Upper lobe of left lung (tissue), 4 donors: ENCODE results near the gene MACROD2.

Experiments
- POLR2A ChIP-seq, 4 donors: fragments of 450-650 bp; IDR thresholded peaks; one replicate each; pipeline ENCODE4 v1.5.1; 2016 to 2017; ENCODE audit warnings: antibody characterized with exemption in 4 of 4, mild to moderate bottlenecking in 2 of 4
- POLR2AphosphoS5 ChIP-seq, 2 donors: sonication (generic); formaldehyde crosslinking; IDR thresholded peaks; one replicate each; pipeline ENCODE4 v1.5.1; 2017; ENCODE audit warnings: antibody characterized with exemption in 2 of 2
- TF ChIP-seq, protein P1 (sequence below), 6 experiments: fragments of 450-650 bp in 4 of 6; fragments of 200-600 bp in 2 of 6; sonication (generic) in 2 of 6; IDR thresholded peaks; one replicate each; pipeline ENCODE4 v1.5.1; 2016 to 2019; ENCODE audit warnings: antibody characterized with exemption in 6 of 6

DNA sequence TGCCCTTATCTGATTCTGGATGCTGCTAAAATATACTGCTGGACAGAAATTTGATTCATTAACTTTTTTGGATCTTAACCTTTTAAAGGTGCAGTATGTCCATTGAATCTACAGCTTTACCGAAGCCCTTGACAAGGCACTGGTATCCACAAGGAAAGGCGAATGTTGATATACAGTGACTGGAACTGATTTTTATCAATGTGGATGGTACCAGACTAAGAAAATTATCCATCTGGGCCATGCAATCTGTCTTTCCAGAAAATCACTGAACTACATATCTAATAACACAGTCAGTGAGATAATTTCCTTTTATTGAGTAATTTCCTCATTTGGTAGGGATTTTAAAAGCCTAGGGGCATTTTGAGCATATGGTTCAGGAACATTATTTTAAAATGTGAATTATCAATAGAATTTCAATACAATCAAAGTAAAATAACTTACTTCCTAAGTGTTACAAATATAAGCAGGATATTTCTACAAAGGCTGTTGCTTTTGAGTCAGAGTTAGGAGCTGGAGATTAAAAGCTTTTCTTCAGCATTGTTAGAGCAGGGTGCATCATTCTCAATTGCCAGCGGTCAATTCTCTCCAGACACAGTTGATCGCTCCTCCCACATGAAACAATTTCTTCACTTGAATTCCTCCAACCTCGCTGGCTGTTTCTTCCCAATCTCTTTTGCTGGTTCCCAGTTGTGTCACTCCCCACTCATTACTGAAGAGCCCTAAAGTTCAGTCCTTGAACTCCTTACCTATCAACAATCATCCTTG, 927.4 kb downstream of the MACROD2 start:
- TF ChIP-seq, protein P1, sequence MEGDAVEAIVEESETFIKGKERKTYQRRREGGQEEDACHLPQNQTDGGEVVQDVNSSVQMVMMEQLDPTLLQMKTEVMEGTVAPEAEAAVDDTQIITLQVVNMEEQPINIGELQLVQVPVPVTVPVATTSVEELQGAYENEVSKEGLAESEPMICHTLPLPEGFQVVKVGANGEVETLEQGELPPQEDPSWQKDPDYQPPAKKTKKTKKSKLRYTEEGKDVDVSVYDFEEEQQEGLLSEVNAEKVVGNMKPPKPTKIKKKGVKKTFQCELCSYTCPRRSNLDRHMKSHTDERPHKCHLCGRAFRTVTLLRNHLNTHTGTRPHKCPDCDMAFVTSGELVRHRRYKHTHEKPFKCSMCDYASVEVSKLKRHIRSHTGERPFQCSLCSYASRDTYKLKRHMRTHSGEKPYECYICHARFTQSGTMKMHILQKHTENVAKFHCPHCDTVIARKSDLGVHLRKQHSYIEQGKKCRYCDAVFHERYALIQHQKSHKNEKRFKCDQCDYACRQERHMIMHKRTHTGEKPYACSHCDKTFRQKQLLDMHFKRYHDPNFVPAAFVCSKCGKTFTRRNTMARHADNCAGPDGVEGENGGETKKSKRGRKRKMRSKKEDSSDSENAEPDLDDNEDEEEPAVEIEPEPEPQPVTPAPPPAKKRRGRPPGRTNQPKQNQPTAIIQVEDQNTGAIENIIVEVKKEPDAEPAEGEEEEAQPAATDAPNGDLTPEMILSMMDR (IDR thresholded peaks at IDR 0.05), result no peak
- TF ChIP-seq POLR2A (IDR thresholded peaks at IDR 0.05) (no peak), POLR2AphosphoS5 (IDR thresholded peaks at IDR 0.05) (no peak)
